Activated CD8-positive, alpha-beta T cell treated with anti-CD3 and anti-CD28 coated beads, Interleukin-2, amount 10 ng/mL, durations not matched to agents 7 days and 5 days (primary cell): Measurements from ENCODE around the gene EXOC3L4. TPM values are rescaled to one million over a fixed set of nuclear protein-coding genes. Genes with fewer than 3 reads are reported as not detected.

Experiments
- ATAC-seq: fragments of 150-1000 bp; cut with Tn5 transposase; one replicate; pipeline ENCODE4 v1.10.0; 2021; ENCODE audit warnings: moderate library complexity
- CTCF ChIA-PET: fragments of 350-600 bp; sonication (Branson Sonifier 250); formaldehyde crosslinking; loops from one replicate; lab custom pipeline; 2021; ENCODE audit warnings: antibody characterized with exemption; lab: Charles Lee
- POLR2A ChIA-PET: fragments of 350-600 bp; sonication (Branson Sonifier 250); formaldehyde crosslinking; loops from one replicate; lab custom pipeline; 2021; ENCODE audit warnings: antibody characterized with exemption; lab: Charles Lee
- DNase-seq: peaks from one replicate; pipeline ENCODE4 v3.0.0-alpha.2; 2020
- H3K27ac Mint-ChIP-seq: one replicate; pipeline ENCODE4 v1.8.0; 2021; ENCODE audit warnings: mild to moderate bottlenecking, mixed read lengths
- H3K27me3 Mint-ChIP-seq: one replicate; pipeline ENCODE4 v1.8.0; 2021; ENCODE audit warnings: low read depth, mixed read lengths
- H3K36me3 Mint-ChIP-seq: one replicate; pipeline ENCODE4 v1.8.0; 2021; ENCODE audit warnings: low read depth, mixed read lengths
- H3K4me1 Mint-ChIP-seq: one replicate; pipeline ENCODE4 v1.8.0; 2021; ENCODE audit warnings: low read depth, mixed read lengths
- H3K4me3 Mint-ChIP-seq: one replicate; pipeline ENCODE4 v1.8.0; 2021; ENCODE audit warnings: mild to moderate bottlenecking, mixed read lengths
- H3K9me3 Mint-ChIP-seq: one replicate; pipeline ENCODE4 v1.8.0; 2022; ENCODE audit warnings: mixed read lengths; ENCODE audit not compliant: insufficient read depth
- total RNA-seq, 2 experiments: library from RNA; stranded (reverse); gene quantifications; one replicate each; pipeline ENCODE4 v1.2.3, GENCODE V29; 2021

Gene EXOC3L4
- total RNA-seq, 2 experiments from 2014 or later = not detected

GRCh38 chr14:103137689-103138300 lies 43.3 kb downstream of the EXOC3L4 start:
- no peak overlapping the region for H3K27ac Mint-ChIP-seq
- no peaks in the 10 kb centered on the region for H3K36me3 Mint-ChIP-seq
- ATAC-seq = no peak
- peaks cover 5% of the 10 kb centered on the region for H3K4me1 Mint-ChIP-seq
- CTCF ChIA-PET = no interaction called here
- peaks cover 10% of the 10 kb centered on the region for H3K27me3 Mint-ChIP-seq
- H3K4me3 Mint-ChIP-seq = no peak overlapping the region
- no peak for DNase-seq
- no peaks in the 10 kb centered on the region for H3K9me3 Mint-ChIP-seq
- POLR2A ChIA-PET = no interaction called here

GRCh38 chr14:103138301-103139131 lies 44.0 kb downstream of the EXOC3L4 start:
- POLR2A ChIA-PET = no interaction called here

GRCh38 chr14:103139132-103140025 lies 44.9 kb downstream of the EXOC3L4 start:
- POLR2A ChIA-PET = no interaction called here
- CTCF ChIA-PET = interaction anchor here (1.4 kb wide), 1 partner anchor 34 kb away, joined by 3 read pairs; no protein-coding TSS in a partner anchor
- Mint-ChIP-seq H3K4me3 (no peak overlapping the region), H3K36me3 (no peaks in the 10 kb centered on the region), H3K27ac (no peak overlapping the region), H3K9me3 (no peaks in the 10 kb centered on the region), H3K4me1 (peaks cover 5% of the 10 kb centered on the region), H3K27me3 (peaks cover 15% of the 10 kb centered on the region)
- ATAC-seq (no peak), DNase-seq (no peak)

More at GRCh38 chr14:103138301-103139131, 44.0 kb downstream of the EXOC3L4 start:
- H3K27me3 Mint-ChIP-seq = peaks cover 13% of the 10 kb centered on the region
- H3K36me3 Mint-ChIP-seq = no peaks in the 10 kb centered on the region
- CTCF ChIA-PET = no interaction called here
- DNase-seq = no peak
- no peak overlapping the region for H3K4me3 Mint-ChIP-seq
- no peak for ATAC-seq
- H3K9me3 Mint-ChIP-seq = no peaks in the 10 kb centered on the region
- H3K27ac Mint-ChIP-seq = no peak overlapping the region
- H3K4me1 Mint-ChIP-seq = peaks cover 5% of the 10 kb centered on the region

GRCh38 chr14:103140316-103141109 lies 46.0 kb downstream of the EXOC3L4 start:
- Mint-ChIP-seq H3K4me3 (no peak overlapping the region), H3K9me3 (no peaks in the 10 kb centered on the region), H3K27ac (no peak overlapping the region), H3K27me3 (peaks cover 16% of the 10 kb centered on the region), H3K4me1 (peaks cover 5% of the 10 kb centered on the region), H3K36me3 (no peaks in the 10 kb centered on the region)
- ATAC-seq (no peak), DNase-seq (no peak)
- ChIA-PET POLR2A (no interaction called here), CTCF (interaction anchor here (0.7 to 1.4 kb wide), 3 partner anchors 12 to 36 kb away, joined by 3 read pairs; no protein-coding TSS in a partner anchor)

- DNase-seq = peak; percentile 42
- ATAC-seq = no peak
- no peaks in the 10 kb centered on the region for H3K9me3 Mint-ChIP-seq
- POLR2A ChIA-PET = no interaction called here
- peaks cover 5% of the 10 kb centered on the region for H3K4me1 Mint-ChIP-seq
- no peak overlapping the region for H3K27ac Mint-ChIP-seq
- no peak overlapping the region for H3K4me3 Mint-ChIP-seq
- CTCF ChIA-PET = interaction anchor here (0.8 to 1.9 kb wide), 3 partner anchors 11 to 37 kb away, joined by 3 to 10 read pairs (median 3); no protein-coding TSS in a partner anchor
- no peaks in the 10 kb centered on the region for H3K36me3 Mint-ChIP-seq
- peaks cover 16% of the 10 kb centered on the region for H3K27me3 Mint-ChIP-seq
Measured at GRCh38 chr14:103141117-103141796, 46.7 kb downstream of the EXOC3L4 start.

- ChIA-PET CTCF (interaction anchor here (1.1 to 1.9 kb wide), 3 partner anchors 15 to 37 kb away, joined by 4 to 10 read pairs (median 4); no protein-coding TSS in a partner anchor), POLR2A (no interaction called here)
- Mint-ChIP-seq H3K27ac (no peak overlapping the region), H3K36me3 (no peaks in the 10 kb centered on the region), H3K4me3 (no peak overlapping the region), H3K9me3 (no peaks in the 10 kb centered on the region), H3K27me3 (peaks cover 16% of the 10 kb centered on the region), H3K4me1 (peaks cover 5% of the 10 kb centered on the region)
- no peak for DNase-seq
- ATAC-seq = no peak
Measured at GRCh38 chr14:103142026-103142425, 47.5 kb downstream of the EXOC3L4 start.

- Mint-ChIP-seq H3K9me3 (no peaks in the 10 kb centered on the region), H3K27me3 (peaks cover 16% of the 10 kb centered on the region), H3K4me3 (no peak overlapping the region), H3K36me3 (no peaks in the 10 kb centered on the region), H3K4me1 (peaks cover 5% of the 10 kb centered on the region), H3K27ac (no peak overlapping the region)
- CTCF ChIA-PET = interaction anchor here (1.1 to 1.9 kb wide), 3 partner anchors 14 to 38 kb away, joined by 4 to 10 read pairs (median 4); no protein-coding TSS in a partner anchor
- ATAC-seq (no peak), DNase-seq (no peak)
- POLR2A ChIA-PET = no interaction called here
Measured at GRCh38 chr14:103142721-103143302, 48.3 kb downstream of the EXOC3L4 start.

- ATAC-seq = no peak
- Mint-ChIP-seq H3K27ac (no peak overlapping the region), H3K27me3 (peaks cover 16% of the 10 kb centered on the region), H3K4me3 (no peak overlapping the region), H3K4me1 (peaks cover 5% of the 10 kb centered on the region), H3K9me3 (no peaks in the 10 kb centered on the region), H3K36me3 (no peaks in the 10 kb centered on the region)
- ChIA-PET POLR2A (no interaction called here), CTCF (no interaction called here)
- no peak for DNase-seq
Measured at GRCh38 chr14:103143506-103143905, 49.0 kb downstream of the EXOC3L4 start.

GRCh38 chr14:103144085-103144484 lies 49.6 kb downstream of the EXOC3L4 start:
- Mint-ChIP-seq H3K27me3 (peaks cover 16% of the 10 kb centered on the region), H3K4me1 (peaks cover 5% of the 10 kb centered on the region), H3K27ac (no peak overlapping the region), H3K9me3 (no peaks in the 10 kb centered on the region), H3K4me3 (no peak overlapping the region), H3K36me3 (no peaks in the 10 kb centered on the region)
- ChIA-PET POLR2A (no interaction called here), CTCF (no interaction called here)
- DNase-seq (no peak), ATAC-seq (no peak)

GRCh38 chr14:103146141-103146709 lies 51.7 kb downstream of the EXOC3L4 start:
- ATAC-seq = no peak
- Mint-ChIP-seq H3K27me3 (peaks cover 14% of the 10 kb centered on the region), H3K9me3 (no peaks in the 10 kb centered on the region), H3K4me1 (no peaks in the 10 kb centered on the region), H3K27ac (no peak overlapping the region), H3K4me3 (no peak overlapping the region), H3K36me3 (no peaks in the 10 kb centered on the region)
- ChIA-PET POLR2A (no interaction called here), CTCF (no interaction called here)
- no peak for DNase-seq
